ENCODE data around the gene PSME1.

DNA sequence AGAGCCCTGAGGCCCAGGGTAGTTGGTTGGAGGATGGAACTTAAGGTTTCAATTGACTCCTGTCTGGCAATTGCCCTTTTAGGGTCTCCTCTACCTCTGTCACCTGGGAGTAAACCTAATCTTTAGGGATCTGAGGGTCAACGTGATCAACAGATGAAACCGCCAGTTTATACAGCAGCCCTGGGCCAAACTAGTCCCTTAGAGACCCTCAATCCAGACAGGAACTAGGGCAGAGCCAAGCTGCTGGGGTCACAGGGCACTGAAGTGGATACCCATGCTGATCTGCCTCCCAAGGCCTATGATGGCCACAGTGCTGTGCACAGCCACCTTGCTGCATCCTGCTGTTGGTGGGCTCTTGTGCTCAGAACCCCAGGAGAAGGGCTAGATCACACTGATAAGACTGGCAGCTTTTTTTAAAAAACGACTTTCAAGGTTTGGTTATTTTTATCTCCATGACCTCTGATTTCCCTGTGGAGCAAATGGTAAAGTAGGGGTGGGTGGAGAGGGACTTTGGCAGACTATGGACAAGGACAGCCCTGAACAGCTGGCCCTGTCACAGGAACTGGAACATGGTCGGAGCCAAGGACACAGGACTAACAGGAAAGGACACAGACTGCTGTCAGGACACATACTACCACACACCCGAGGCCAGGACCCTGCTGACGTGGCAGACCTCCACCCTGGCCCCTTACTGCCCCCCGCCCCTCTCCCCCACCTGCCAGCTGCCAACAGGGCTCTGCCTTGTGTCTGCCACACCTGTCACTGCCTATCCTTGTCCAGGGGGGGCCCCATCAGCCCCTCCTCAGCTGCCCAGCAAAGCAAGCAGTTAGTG lies 5.1 kb upstream of the PSME1 start:
- TF ChIP-seq CTCF (IDR thresholded peaks at IDR 0.05; ENCODE audit: borderline replicate concordance, extremely low read depth, low read length, poor library complexity, severe bottlenecking) (no peak), EZH2 (IDR thresholded peaks at IDR 0.05; ENCODE audit: borderline replicate concordance, low read depth, low read length, severe bottlenecking) (no peak)
